ENCODE data around the gene PROK1.
"Not testable (repeated sequence)": the region's sequence is repeated elsewhere in the genome, so short reads cannot be mapped to it uniquely, and the experiment has no call there.

PROK1 gene, protein sequence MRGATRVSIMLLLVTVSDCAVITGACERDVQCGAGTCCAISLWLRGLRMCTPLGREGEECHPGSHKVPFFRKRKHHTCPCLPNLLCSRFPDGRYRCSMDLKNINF

DNA sequence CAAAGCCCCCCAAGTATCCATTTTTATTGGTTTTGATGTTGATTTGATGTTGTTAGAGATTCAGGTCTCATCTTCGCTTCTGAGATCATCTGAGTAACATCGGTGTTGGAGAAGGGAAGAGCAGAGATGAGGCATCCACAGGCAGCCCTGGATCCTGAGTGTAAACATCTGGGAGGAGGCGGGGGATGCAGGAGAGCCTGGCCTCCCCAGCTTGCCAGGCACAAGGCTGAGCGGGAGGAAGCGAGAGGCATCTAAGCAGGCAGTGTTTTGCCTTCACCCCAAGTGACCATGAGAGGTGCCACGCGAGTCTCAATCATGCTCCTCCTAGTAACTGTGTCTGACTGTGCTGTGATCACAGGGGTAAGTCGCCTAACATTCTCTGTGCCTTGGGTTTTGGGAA lies at the start of gene PROK1:
Gene PROK1, plus strand, starts transcription at position 221 of the 400 bp plus-strand sequence. Its CDS starts 68 bp downstream, at position 289.
- no peak for DNase-seq

DNA sequence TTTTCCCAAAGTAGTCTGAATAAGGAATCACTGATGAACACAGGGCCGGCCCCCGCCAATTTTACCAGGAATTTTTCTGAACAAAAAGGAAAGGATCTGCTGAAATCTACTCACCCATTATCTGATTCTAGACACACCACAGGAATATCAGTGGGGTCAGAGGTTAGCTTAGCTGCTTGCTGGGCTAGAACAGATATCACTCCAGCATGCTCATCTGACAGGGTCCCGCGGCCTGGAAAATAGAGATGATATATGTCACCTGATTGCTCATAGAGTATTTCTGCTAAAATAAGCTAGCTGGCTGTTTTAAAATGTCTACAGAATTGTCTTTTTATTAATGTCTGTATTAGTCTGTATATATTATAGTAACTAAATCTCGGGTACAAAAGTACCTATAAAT lies 47.1 kb upstream of the PROK1 start:
- DNase-seq, result no peak

DNA sequence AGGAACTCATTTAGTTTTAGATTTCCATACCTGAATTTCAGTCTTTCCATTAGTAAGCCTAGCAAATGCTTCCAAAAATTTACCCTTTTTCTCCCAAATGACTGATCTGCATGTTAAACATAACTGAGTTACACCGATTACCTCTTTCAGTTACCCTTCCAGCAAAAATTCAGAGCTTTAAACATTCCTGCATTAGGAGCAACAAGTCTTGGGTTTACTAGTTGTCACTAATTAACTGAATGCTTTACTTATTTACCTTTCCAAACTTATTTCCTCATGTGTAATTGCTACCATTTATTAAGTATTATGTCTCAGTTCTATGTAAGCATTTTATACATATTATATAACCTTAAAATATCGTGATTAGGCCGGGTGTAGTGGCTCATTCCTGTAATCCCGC lies 46.5 kb upstream of the PROK1 start:
- no peak for DNase-seq

DNA sequence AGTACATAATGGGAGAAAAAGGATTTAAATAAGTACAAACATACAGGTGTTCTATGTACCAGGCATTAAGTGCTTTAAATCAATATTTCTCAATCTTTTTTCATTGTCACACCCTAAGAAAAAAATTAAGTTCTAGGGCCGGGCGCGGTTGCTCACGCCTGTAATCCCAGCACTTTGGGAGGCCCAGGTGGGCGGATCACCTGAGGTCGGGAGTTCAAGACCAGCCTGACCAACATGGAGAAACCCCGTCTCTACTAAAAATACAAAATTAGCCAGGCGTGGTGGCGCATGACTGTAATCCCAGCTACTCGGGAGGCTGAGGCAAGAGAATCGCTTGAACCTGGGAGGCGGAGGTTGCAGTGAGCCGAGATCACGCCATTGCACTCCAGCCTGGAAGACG lies 44.5 kb upstream of the PROK1 start:
- not testable (repeated sequence) for DNase-seq

DNA sequence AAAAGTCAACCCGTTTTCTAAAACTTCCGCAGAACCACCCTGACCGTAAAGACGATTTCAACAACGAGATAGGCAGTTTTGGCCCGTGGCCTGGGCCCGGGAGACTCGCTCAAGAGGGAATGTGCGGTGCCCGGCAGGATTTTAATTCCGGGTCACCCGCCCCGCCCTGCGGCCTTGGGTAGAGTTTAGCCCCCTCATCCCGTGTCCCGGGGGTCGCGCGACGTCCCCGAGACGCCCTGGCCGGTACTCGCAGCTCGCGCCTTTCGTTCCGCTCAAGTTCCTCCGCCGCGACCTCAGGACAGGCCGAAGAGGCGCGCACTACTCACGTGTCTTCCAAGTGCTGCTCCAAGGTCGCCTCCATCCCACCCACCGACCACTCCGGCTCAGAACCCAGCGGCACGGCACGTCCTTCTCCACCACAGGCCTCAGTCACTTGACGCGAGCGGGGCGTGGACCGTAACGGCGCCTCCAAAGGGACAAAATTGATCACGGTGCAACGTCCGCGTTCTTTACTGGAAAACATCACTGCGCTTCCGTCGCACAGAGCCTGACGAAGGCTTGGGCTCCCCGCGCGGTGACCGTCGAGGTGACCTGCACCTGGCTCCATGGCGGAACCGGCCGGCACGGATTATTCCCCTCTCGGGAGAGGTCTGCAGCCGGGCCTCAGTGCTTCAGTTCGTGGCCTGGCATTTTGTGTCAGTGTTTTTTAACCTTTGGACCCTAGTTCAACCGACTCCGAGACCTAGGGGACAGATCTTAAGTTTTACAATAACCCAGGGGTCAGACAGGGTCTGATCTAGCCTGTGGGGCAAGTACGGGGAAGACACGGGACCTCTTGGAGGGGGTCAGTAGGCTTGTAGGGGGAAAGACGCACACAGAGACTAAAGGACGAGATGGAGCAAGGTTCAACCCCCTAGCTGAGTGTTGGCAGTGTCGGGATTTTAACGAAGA lies 43.4 kb upstream of the PROK1 start, which contains the start of gene LAMTOR5:
Gene LAMTOR5, minus strand, starts transcription at position 435 of the 951 bp plus-strand sequence. Its CDS starts 74 bp downstream, at position 361.
- DNase-seq, result peak; percentile 86

DNA sequence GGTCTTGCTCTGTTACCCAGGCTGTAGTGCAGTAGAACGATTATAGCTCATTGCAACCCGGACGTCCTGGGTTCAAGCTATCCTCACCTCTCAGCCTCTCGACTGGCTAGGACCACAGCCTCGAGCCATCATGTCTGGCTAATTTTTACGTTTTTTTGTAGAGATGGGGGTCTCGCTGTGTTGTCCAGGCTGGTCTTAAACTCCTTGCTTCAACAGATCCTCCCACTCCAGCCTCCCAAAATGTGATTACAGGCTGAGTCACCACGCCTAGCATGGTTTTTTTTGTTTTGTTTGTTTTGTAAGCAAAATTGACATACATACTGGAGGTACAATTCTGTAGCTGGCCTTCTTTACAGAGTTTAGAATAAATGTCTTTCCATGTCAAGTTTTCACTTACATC lies 42.5 kb upstream of the PROK1 start:
- DNase-seq, result no peak

DNA sequence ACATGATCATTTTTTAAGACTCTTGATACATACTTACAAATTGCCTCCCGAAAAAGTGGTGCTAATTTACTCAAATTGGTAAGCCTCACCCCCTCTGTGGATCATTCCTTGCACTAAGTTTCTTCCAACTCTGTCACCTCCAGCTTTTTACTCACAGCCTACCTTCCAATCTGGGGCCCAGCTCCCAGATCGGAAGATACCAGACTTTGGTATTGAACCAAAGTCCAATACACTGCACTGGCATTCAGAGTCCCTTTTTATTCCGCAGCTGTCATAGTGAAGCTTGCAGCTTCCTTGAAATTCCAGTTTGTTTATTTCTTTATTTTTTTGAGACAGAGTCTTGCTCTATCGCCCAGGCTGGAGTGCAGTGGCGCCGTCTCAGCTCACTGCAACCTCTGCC lies 41.6 kb upstream of the PROK1 start:
- DNase-seq, result no peak

DNA sequence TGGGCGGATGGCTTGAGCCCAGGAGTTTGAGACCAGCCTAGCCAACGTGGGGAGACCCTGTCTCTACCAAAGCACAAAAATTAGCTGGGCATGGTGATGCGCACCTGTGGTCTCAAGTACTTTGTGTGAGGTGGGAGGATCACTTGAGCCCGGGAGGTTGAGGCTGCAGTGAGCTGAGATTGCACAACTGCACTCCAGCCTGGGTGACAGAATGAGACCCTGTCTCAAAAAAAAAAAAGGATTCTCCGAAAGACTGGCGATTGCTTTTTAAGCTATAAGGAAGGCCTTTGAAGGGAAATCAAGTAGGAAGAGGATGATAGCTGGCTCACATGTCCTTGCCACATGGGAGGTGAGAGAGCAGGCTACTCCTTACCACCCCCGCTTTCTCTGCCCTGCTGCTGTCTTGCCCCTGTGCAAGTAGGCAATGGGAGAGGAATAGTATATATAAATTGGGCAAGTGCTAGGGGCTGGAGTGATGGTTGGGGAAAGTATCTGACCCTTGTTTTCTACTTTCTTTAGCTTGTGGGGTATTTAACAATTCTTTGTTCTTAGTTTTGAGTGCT lies 39.7 kb upstream of the PROK1 start:
- DNase-seq, result no peak

DNA sequence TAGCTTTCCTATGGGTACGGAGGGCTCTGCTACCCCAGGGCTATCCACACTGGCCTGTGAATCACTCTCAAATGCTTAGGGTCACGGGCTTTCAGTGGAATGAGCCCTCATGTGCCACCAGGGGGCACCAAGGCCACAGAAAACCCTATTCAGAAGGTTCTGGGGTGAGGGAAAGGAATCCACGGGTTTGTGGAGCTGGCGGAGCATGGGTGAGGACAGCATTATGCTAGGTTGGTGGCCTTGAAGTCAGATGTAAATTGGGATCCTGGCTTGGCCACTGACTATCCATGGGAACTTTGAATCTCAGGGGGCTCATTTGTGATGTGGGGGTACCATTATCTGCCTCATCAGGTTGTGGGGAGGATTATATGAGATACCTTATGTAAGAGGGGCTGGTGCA lies 38.4 kb upstream of the PROK1 start:
- peak; percentile 41 to 48 for DNase-seq

DNA sequence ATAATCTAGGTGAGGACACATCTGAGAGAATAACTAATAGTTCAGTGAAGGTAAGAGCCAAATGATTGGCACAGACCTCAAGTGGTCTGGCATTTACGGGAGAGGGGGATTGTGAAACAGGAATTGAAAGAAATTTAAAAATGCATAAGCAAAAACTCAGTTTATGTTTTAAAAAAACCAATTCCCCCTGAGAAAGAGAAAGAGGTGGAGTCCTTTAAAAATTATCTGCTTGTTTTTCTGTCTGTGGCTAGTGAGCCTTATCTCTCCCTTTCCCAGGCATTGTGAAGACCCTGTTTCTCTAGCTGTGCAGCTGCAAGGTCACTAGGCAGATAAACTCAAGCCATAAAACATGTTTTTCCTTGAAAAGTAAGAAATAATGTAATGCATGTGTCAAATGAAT lies 37.9 kb upstream of the PROK1 start:
- DNase-seq, result not testable (repeated sequence)

DNA sequence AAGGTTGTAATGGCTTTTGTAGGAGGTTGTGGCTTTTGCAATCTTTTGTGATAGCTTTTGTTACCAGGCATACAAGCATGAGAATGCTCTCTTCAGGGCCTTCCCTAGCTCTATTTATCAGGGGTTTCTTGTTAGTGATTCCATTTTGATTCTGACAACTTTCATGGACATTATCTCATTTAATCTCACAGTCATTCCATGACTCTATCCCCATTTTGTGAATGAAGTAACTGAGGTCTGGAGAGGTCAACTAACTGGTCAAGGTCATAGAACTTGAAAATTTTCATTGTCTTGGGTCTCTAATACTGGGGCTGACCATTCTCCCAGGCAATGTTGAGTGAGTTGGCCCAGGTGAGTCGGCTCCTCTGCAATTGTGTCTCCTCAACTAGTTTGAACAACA lies 32.2 kb upstream of the PROK1 start:
- DNase-seq, result no peak

DNA sequence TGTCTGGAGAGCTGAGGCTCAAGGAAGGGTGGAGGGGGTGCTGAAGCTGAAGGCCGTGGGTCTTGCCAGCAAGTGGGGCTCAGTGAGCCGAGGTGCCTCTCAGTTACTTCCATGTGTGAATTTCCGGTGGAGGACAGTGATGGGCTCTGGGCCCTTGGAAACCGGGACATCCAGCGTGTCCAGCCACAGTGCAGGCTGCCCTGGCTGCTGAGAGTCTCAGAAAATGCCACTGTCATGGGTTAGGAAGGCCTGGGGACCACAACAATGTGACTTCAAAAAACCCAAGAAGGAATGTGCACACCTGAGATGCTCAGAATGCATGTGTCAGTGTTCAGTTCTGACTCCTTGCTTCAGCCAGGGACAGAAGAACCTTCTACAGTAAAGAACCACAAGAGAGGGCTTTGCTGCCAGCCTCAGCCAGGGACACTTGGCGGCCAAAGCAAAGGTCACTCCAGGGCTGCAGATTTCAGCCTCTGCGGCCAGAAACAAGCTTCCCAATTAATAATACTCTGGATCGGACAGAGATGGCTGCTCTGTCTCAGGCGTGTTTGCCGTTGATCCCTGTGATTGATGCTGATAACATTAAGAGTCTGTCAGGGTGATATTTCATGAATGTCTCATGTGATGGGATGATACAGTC lies 30.8 kb upstream of the PROK1 start:
- no peak for DNase-seq

DNA sequence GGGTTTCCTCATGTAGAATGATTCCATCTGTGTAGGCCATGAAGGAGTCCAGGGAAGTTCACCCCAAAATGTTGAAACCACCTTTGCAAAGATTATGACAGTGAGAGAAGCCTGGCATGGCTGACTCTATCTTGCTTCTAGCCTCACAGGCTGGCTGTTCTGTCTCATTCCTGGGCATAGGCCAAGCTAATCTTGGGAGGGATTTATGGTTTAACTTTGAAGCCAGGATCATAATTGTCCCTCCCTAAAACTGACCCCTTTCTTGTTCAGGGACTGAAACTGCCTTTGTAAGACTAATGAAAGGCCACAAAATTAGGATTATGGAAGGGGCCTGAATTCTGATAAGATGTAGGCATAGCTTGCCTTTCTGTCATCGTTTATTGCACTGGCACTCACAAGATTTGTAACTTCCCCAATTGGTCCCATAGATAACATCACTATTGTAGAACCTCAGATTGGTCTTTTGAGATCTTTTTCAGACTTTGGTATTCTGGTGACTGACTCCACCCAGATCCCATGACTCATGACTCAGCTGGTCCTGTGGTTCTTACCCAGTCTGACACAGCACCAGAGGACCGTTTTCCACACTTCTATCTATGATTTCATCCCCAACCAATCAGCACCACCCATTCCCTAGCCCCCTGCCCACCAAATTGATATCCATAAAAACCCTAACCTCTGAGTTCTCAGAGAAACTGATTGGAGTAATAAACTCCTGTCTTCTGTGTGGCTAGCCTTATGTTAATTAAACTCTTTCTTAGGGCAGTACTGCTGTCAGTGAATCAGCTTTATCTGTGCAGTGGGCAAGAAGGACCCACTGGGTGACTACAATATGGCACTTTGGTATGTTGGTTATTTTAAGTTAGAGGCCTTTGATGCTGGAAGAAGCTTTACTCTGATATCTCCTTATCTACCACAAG lies 29.8 kb upstream of the PROK1 start:
- DNase-seq, result no peak

DNA sequence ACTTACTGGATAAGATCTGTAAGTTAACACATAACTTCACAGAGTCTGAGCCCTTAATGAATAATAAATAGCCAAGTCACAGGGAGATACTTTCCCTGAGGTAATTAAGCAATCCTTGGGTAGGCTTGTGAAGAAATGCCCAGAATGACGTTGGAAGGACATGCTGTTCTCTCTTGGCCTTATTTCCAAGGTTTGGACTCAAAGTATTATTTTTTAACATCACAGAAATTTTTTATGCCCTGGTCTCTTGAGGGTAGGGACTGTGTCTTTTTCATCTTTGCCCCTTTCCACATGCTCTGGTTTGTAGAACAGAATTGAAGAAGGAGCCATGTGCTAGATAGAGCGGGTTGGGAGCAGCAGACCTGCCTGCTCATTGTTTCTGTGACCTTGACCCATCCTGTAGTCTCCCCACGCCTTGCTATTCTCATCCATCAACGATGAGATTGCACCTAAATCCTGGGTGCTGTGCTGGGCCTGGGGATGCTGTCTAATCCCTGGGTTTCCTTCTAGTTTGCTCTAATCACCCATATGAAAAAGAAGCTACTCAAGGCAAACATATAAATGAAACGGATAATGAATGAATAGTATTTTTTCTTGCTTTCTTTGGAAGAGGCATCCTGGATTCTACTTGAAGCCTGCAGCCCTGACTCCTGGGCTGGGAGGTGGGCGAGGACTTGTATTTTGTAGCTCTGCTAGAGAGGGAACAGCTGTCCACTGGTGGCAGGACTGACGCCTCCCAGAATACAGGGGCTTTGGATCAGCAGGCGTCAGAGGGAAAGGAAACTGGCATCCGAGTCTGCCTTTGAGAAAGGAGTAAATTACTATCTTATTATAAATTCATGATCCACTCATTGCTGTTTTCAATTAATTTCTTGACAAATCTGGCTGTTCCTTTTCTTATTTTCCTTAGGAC lies 26.0 kb upstream of the PROK1 start:
- DNase-seq, result no peak

DNA sequence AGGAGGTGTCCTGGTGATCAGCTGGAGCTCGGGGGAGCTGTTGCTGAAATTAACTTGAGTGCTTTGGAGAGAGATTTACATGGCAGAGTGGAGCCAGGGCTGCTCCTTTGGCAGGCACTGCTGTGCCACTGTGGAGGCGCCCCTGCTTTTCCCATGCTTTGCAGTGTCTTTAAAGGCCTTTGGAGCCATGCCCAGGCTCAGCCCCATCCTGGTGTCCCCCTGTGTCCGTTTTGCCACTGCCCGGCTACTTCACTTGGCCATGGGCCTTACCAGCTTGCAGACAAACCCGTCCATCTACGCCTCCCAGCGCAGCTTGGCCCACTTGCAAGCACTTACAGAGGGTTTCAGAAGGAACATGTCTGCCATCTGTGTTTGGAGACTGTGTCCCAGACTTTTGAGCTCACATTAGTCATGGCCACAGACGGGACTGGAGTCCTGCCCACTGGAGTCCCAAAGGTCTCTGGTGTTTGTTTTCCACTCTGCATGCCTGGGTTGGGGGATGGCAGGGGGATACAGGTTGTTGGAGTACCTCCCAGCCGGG lies 25.3 kb upstream of the PROK1 start:
- DNase-seq, result no peak

DNA sequence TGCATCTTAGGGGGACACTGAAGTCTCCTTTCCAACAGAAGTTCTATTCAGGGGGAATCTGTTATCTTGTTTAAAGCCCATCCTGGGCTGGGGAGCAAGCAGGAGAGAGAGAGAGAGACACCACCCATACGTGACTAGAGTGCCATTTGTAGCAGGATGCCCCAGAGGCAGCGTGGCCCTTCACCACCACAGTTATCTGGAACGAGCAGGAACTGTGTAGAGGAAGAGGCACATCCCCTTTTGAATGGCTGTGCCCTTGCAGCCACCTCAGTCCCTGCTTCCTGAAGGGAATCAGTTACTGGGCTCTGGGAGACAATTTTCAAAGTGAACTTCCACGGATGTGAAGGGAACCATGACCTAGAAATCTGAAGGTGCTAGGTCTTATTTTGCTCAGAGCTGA lies 24.1 kb upstream of the PROK1 start:
- DNase-seq, result no peak

DNA sequence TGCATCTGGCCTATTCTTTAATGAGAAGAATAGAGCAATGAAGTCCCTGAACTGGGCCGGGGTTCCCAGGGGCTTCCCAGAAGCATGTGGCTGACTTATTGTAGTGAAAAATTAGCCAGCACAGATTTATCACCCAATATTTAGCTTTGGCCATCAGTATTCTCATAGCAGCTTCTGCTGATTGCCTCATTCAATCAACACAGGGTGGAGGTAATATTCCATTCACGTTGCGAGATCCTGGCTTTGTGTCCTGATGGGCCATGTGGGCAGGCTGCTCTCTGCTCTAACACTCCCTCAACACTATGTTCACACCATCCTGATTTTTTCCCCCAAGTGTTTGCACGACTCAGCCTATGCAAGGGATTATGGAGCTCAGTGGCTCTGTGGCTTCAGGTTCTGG lies 22.0 kb upstream of the PROK1 start:
- DNase-seq, result no peak

DNA sequence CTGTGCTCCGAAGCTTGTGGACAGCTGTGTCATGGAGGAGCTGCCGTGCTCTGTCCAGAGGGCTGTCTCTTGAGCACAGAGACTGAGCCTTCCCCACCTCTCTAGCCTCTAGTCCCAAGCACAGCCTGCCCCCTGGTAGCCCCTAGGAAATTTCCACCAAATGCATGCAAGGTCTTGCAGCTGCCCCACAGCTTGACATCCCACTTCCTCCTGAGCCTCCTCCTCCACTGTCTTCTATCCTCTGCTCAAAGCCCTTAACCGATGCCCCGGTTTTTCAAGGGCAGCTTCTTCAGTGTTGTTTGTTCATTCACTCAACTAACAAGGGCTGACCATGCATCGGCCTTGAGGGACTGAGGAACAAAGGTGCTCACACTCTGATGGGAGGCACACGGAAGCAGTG lies 20.6 kb upstream of the PROK1 start:
- no peak for DNase-seq

DNA sequence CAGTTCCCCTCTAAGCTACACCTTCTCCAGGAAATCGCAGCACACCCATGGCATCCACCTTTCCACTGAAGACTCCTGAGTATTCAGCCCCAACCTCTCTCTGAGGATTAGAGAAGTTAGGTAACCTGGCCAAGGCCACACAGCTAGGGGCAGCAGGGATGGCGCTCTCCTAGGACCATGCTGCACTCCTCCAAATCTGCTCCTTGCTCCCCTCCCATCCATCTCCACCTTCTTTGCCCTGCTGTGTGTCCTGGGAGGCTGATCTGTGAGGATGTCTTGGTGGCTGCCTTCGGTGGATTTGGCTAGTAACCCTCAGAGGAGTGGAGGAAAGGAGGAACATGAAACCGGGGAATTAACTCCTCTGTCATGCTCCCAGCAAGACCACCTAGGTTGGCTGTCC lies 20.0 kb upstream of the PROK1 start:
- no peak for DNase-seq

DNA sequence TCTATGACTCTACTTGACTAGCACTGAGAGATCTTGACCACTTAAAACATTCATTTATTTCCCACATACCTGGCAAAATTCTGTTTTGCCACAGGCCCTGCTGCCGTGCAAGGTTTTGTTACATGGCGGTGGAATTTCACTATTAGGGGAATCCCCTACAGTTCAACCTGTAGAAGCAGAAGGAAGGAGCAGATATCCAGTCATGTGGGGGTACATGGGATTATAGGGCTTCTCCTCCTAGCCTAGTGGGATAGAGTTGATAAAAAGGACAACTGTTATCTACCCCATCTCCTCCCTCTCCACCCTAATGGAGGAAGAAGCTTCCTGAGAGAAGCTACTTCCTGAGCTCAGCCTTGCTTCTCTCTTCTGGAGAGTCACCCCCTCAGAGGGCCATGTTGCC lies 17.7 kb upstream of the PROK1 start:
- DNase-seq, result no peak

DNA sequence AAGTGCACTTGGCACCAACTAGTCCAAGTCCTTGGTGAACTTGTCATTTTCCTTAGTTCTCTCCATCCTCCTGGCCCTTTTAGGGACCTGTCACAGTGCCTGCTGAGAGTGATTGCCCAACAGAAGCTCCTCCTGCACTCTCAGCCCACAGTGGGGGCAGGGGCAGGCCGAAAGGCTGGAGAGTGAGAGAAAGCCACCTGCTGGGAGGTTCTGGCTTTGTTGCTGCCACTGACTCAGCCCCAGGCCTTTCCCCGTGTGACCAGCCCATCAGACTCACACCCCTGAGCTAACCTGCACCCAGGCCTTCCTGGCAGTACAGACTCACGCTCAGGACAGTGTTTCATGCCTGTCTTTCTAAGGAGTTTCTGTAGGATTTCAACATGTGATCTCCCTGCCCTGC lies 17.1 kb upstream of the PROK1 start:
- no peak for DNase-seq

Data from stimulated activated CD4-positive, alpha-beta T cell treated with anti-CD3 and anti-CD28 coated beads, Interleukin-4, amount 100 ng/mL, for 4 hours (primary cell).